HCT116 (cell line): ENCODE measurements around the gene PRR23E.

Experiments
- CEBPB ChIP-seq: IDR thresholded peaks from 2 replicates; pipeline ENCODE4 v1.6.1; 2012; ENCODE audit warnings: low read depth
- POLR2A ChIP-seq: IDR thresholded peaks from 2 replicates; pipeline ENCODE4 v1.7.0; 2011; ENCODE audit warnings: borderline replicate concordance; ENCODE audit not compliant: insufficient read depth, insufficient read length; ENCODE audit errors: extremely low read depth
- POLR2AphosphoS5 ChIP-seq: IDR thresholded peaks from 2 replicates; pipeline ENCODE4 v1.6.1; 2011; ENCODE audit warnings: mild to moderate bottlenecking, low read depth, low read length, moderate library complexity
- RAD21 ChIP-seq: IDR thresholded peaks from 2 replicates; pipeline ENCODE4 v1.6.1; 2012; ENCODE audit warnings: low read depth, mild to moderate bottlenecking
- TCF7L2 ChIP-seq: IDR thresholded peaks from 2 replicates; pipeline ENCODE4 v1.7.0; 2011; ENCODE audit warnings: borderline replicate concordance, inconsistent platforms; ENCODE audit not compliant: insufficient read depth, insufficient read length; ENCODE audit errors: extremely low read depth
- YY1 ChIP-seq: IDR thresholded peaks from 2 replicates; pipeline ENCODE4 v1.6.1; 2011; ENCODE audit warnings: low read length, low read depth, moderate library complexity, mild to moderate bottlenecking; ENCODE audit not compliant: insufficient replicate concordance; ENCODE audit errors: extremely low read depth
- TF ChIP-seq, protein P1 (sequence below), 3 experiments: fragments of 200-600 bp in 1 of 3; sonication (generic) in 1 of 3; IDR thresholded peaks in 2 of 3; conservative IDR thresholded peaks in 1 of 3; 2 replicates each; pipeline ENCODE4 v1.5.1; 2012 to 2017; ENCODE audit warnings: low read depth in 2 of 3, low read length in 2 of 3, antibody characterized with exemption in 1 of 3, borderline replicate concordance in 1 of 3, control low read depth in 1 of 3, mild to moderate bottlenecking in 1 of 3, mixed read lengths in 1 of 3, mixed run types in 1 of 3, moderate library complexity in 1 of 3; ENCODE audit not compliant: insufficient read depth in 1 of 3
- TF ChIP-seq, protein P2 (sequence below): IDR thresholded peaks from 2 replicates; pipeline ENCODE4 v1.6.1; 2012
- TF ChIP-seq, protein P3 (sequence below): IDR thresholded peaks from 2 replicates; pipeline ENCODE4 v1.6.1; 2011; ENCODE audit warnings: mild to moderate bottlenecking, low read length, moderate library complexity; ENCODE audit not compliant: insufficient replicate concordance; ENCODE audit errors: extremely low read depth

DNA sequence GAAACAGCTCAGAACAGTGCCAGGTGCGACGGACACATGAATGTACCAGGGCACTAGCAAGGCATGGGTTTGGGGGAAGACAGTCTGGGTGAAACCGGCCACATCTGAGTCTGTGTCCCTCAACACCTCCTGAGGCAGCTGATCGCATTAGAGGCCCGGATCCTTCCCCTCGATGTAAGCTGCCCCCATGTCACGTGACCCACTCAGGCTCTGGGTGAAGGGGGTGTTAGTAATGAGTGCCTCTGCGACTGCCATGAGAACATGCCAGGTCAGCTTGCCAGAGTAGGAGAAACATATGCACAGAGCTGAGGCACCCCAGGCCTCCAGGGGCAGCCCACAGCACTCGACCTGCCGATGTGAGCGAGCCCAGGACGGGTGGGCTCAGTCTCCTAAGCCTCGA is 29.7 kb downstream of the PRR23E start:
- TF ChIP-seq POLR2A (no peak), RAD21 (no peak), POLR2AphosphoS5 (no peak), CEBPB (no peak), YY1 (no peak), TCF7L2 (no peak)
- TF ChIP-seq, protein P1, sequence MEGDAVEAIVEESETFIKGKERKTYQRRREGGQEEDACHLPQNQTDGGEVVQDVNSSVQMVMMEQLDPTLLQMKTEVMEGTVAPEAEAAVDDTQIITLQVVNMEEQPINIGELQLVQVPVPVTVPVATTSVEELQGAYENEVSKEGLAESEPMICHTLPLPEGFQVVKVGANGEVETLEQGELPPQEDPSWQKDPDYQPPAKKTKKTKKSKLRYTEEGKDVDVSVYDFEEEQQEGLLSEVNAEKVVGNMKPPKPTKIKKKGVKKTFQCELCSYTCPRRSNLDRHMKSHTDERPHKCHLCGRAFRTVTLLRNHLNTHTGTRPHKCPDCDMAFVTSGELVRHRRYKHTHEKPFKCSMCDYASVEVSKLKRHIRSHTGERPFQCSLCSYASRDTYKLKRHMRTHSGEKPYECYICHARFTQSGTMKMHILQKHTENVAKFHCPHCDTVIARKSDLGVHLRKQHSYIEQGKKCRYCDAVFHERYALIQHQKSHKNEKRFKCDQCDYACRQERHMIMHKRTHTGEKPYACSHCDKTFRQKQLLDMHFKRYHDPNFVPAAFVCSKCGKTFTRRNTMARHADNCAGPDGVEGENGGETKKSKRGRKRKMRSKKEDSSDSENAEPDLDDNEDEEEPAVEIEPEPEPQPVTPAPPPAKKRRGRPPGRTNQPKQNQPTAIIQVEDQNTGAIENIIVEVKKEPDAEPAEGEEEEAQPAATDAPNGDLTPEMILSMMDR (IDR thresholded peaks at IDR 0.05 in 2 of 3, conservative IDR thresholded peaks at IDR 0.05 in 1 of 3; ENCODE audit: borderline replicate concordance in 1 of 3, insufficient read depth in 1 of 3, low read depth in 2 of 3, low read length in 2 of 3), result no peak
- TF ChIP-seq, protein P2, sequence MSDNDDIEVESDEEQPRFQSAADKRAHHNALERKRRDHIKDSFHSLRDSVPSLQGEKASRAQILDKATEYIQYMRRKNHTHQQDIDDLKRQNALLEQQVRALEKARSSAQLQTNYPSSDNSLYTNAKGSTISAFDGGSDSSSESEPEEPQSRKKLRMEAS, result no peak
- TF ChIP-seq, protein P3, sequence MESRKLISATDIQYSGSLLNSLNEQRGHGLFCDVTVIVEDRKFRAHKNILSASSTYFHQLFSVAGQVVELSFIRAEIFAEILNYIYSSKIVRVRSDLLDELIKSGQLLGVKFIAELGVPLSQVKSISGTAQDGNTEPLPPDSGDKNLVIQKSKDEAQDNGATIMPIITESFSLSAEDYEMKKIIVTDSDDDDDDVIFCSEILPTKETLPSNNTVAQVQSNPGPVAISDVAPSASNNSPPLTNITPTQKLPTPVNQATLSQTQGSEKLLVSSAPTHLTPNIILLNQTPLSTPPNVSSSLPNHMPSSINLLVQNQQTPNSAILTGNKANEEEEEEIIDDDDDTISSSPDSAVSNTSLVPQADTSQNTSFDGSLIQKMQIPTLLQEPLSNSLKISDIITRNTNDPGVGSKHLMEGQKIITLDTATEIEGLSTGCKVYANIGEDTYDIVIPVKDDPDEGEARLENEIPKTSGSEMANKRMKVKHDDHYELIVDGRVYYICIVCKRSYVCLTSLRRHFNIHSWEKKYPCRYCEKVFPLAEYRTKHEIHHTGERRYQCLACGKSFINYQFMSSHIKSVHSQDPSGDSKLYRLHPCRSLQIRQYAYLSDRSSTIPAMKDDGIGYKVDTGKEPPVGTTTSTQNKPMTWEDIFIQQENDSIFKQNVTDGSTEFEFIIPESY, result no peak
